HepG2 (cell line): Measurements from ENCODE around the gene POGK. TPM values are rescaled to one million over a fixed set of nuclear protein-coding genes. Genes with fewer than 3 reads are reported as not detected.

ENCODE experiments used
- AFF4 ChIP-seq: sonication (generic); formaldehyde crosslinking; IDR thresholded peaks from 2 replicates; pipeline ENCODE4 v1.4.0; 2020; ENCODE audit warnings: missing genetic modification reagents
- ARID2 ChIP-seq: sonication (generic); formaldehyde crosslinking; IDR thresholded peaks from 2 replicates; pipeline ENCODE4 v1.8.1; 2022; ENCODE audit warnings: mild to moderate bottlenecking, missing genetic modification reagents, borderline replicate concordance
- ARNT2 ChIP-seq: sonication (generic); formaldehyde crosslinking; IDR thresholded peaks from 2 replicates; pipeline ENCODE4 v1.8.0; 2022; ENCODE audit warnings: mild to moderate bottlenecking, low read depth, missing genetic modification reagents, moderate library complexity
- ATF7 ChIP-seq, 2 experiments: fragments of 450-650 bp in 1 of 2; sonication (generic) in 1 of 2; formaldehyde crosslinking in 1 of 2; IDR thresholded peaks; 2 replicates each; pipeline versions ENCODE4 v1.4.0 to v1.6.1; 2016 to 2020; ENCODE audit warnings: antibody characterized with exemption in 1 of 2, mild to moderate bottlenecking in 1 of 2, missing genetic modification reagents in 1 of 2
- ATRX ChIP-seq: sonication (generic); formaldehyde crosslinking; IDR thresholded peaks from 2 replicates; pipeline ENCODE4 v1.4.0; 2020; ENCODE audit warnings: missing genetic modification reagents, borderline replicate concordance
- FOXK2 ChIP-seq: fragments of 450-650 bp; IDR thresholded peaks from 2 replicates; pipeline ENCODE4 v1.6.1; 2016
- JDP2 ChIP-seq: sonication (generic); formaldehyde crosslinking; IDR thresholded peaks from 2 replicates; pipeline ENCODE4 v1.8.1; 2022; ENCODE audit warnings: missing genetic modification reagents, borderline replicate concordance
- PREB ChIP-seq: sonication (generic); formaldehyde crosslinking; IDR thresholded peaks from 2 replicates; pipeline ENCODE4 v1.4.0; 2020; ENCODE audit warnings: missing genetic modification reagents
- PTBP1 ChIP-seq: fragments of 200-400 bp; formaldehyde crosslinking; IDR thresholded peaks from 2 replicates; pipeline ENCODE4 v1.6.1; 2018; ENCODE audit warnings: low read length, low read depth; ENCODE audit not compliant: poor library complexity, severe bottlenecking
- SNRNP70 ChIP-seq: fragments of 200-400 bp; formaldehyde crosslinking; IDR thresholded peaks from 2 replicates; pipeline ENCODE4 v1.6.1; 2017; ENCODE audit warnings: mild to moderate bottlenecking, low read depth, low read length, moderate library complexity
- SPEN ChIP-seq: sonication (generic); formaldehyde crosslinking; IDR thresholded peaks from 2 replicates; pipeline ENCODE4 v1.5.1; 2020; ENCODE audit warnings: low read depth, mild to moderate bottlenecking, missing genetic modification reagents
- ZNF232 ChIP-seq: sonication (generic); formaldehyde crosslinking; IDR thresholded peaks from 2 replicates; pipeline ENCODE4 v1.4.0; 2020; ENCODE audit warnings: missing genetic modification reagents, borderline replicate concordance
- ZNF264 ChIP-seq: sonication (generic); formaldehyde crosslinking; IDR thresholded peaks from 2 replicates; pipeline ENCODE4 v1.4.0; 2020; ENCODE audit warnings: missing genetic modification reagents
- ZNF280D ChIP-seq: sonication (generic); formaldehyde crosslinking; IDR thresholded peaks from 2 replicates; pipeline ENCODE4 v1.5.1; 2020; ENCODE audit warnings: mild to moderate bottlenecking, missing genetic modification reagents
- ZNF30 ChIP-seq: sonication (generic); formaldehyde crosslinking; IDR thresholded peaks from 2 replicates; pipeline ENCODE4 v1.5.0; 2020; ENCODE audit warnings: mild to moderate bottlenecking, missing genetic modification reagents
- ZNF570 ChIP-seq: sonication (generic); formaldehyde crosslinking; IDR thresholded peaks from 2 replicates; pipeline ENCODE4 v1.4.0; 2020; ENCODE audit warnings: mild to moderate bottlenecking, missing genetic modification reagents, borderline replicate concordance
- ZNF577 ChIP-seq: sonication (generic); formaldehyde crosslinking; IDR thresholded peaks from 2 replicates; pipeline ENCODE4 v1.4.0; 2020; ENCODE audit warnings: mild to moderate bottlenecking, low read depth, missing genetic modification reagents, borderline replicate concordance
- ZNF678 ChIP-seq: sonication (generic); formaldehyde crosslinking; IDR thresholded peaks from 2 replicates; pipeline ENCODE4 v1.4.0; 2020; ENCODE audit warnings: mild to moderate bottlenecking, missing genetic modification reagents
- ZNF749 ChIP-seq: sonication (generic); formaldehyde crosslinking; IDR thresholded peaks from 2 replicates; pipeline ENCODE4 v1.8.0; 2022; ENCODE audit warnings: mild to moderate bottlenecking, missing genetic modification reagents, moderate library complexity, borderline replicate concordance
- ZNF839 ChIP-seq: sonication (generic); formaldehyde crosslinking; IDR thresholded peaks from 2 replicates; pipeline ENCODE4 v1.4.0; 2020; ENCODE audit warnings: missing genetic modification reagents, mild to moderate bottlenecking, borderline replicate concordance
- polyA plus RNA-seq, 8 experiments: library from polyadenylated mRNA; depleted of rRNA in 3 of 8; stranded (reverse) in 7 of 8; unstranded in 1 of 8; fragments of >200 nt; fragmentation: Illumina TruSeq in 4 of 8; extraction: Trizol in 4 of 8; gene quantifications; 2 replicates each; pipeline versions ENCODE4 v1.2.1 to v1.2.3, GENCODE V29; 2011 to 2016; ENCODE audit warnings: low read depth in 4 of 8, missing spikeins in 1 of 8, mixed read lengths in 1 of 8; ENCODE audit not compliant: insufficient read depth in 1 of 8
- total RNA-seq, 5 experiments: library from RNA; depleted of rRNA; stranded (reverse); fragments of >200 nt; fragmentation: Illumina TruSeq; extraction: Trizol; gene quantifications; 2 replicates each; pipeline ENCODE4 v1.2.3, GENCODE V29; 2016; ENCODE audit warnings: low read depth in 1 of 5

Gene POGK
- total and polyA plus RNA-seq, 2 of the 13 experiments (the other 11 are each of a cell fraction or from before 2014, with no cell fraction given), result 4.8 to 16.2 TPM

GRCh38 chr1:166875734-166876539 lies 36.7 kb downstream of the POGK start, which contains the start of gene TADA1 (continued):
- no peak; the same call in 1 of the 2 replicates for TF ChIP-seq ZNF839 (CRISPR knock-in tag)
- peak; percentile 76; the same call in 1 of the 2 replicates for TF ChIP-seq ZNF749
- no peak for TF ChIP-seq PTBP1
- TF ChIP-seq AFF4 (CRISPR knock-in tag), result no peak
- TF ChIP-seq ZNF678 (CRISPR knock-in tag), result no peak
- peak; percentile 71; the same call in 1 of the 2 replicates for TF ChIP-seq ARNT2 (CRISPR knock-in tag)
- peak; percentile 58; the same call in 1 of the 2 replicates for TF ChIP-seq SPEN (CRISPR knock-in tag)
- TF ChIP-seq ATF7 (IDR thresholded peaks at IDR 0.05), result no peak
- no peak for TF ChIP-seq ATF7 (CRISPR knock-in tag; IDR thresholded peaks at IDR 0.05)
- no peak for TF ChIP-seq ATRX (CRISPR knock-in tag)
- TF ChIP-seq ZNF280D (CRISPR knock-in tag), result no peak; the same call in 1 of the 2 replicates
- no peak for TF ChIP-seq PREB (CRISPR knock-in tag)
- TF ChIP-seq ZNF577 (CRISPR knock-in tag), result no peak
- no peak; the same call in 1 of the 2 replicates for TF ChIP-seq ARID2
- TF ChIP-seq ZNF264, result no peak
- peak; percentile 71 for TF ChIP-seq FOXK2
- peak; percentile 60; the same call in 1 of the 2 replicates for TF ChIP-seq ZNF232 (CRISPR knock-in tag)
- no peak; the same call in 1 of the 2 replicates for TF ChIP-seq JDP2
- TF ChIP-seq SNRNP70, result no peak
- no peak for TF ChIP-seq ZNF30 (CRISPR knock-in tag)
- no peak for TF ChIP-seq ZNF570 (CRISPR knock-in tag)
